Prostate gland (tissue), 2 donors: ENCODE results near the gene CS. TPM values are rescaled to one million over a fixed set of nuclear protein-coding genes. Genes with fewer than 3 reads are reported as not detected.

Source experiments
- DNase-seq: peaks from one replicate; pipeline ENCODE4 v3.0.0-alpha.2; 2019; ENCODE audit warnings: low spot score
- H3K27ac ChIP-seq, 2 donors: fragments of 200-600 bp; sonication (generic); 2 replicates each; pipeline ENCODE4 v1.5.1; 2017 to 2019
- H3K27me3 ChIP-seq: fragments of 200-600 bp; sonication (generic); replicated peaks from 2 replicates; pipeline ENCODE4 v1.5.1; 2019; ENCODE audit not compliant: insufficient read depth
- H3K36me3 ChIP-seq, 2 donors: fragments of 200-600 bp; sonication (generic); 1 replicate in 1 of 2; 2 replicates in 1 of 2; pipeline versions ENCODE4 v1.5.1 to v1.8.1; 2017 to 2019
- H3K4me1 ChIP-seq: fragments of 200-600 bp; sonication (generic); replicated peaks from 2 replicates; pipeline ENCODE4 v1.5.1; 2019
- H3K4me3 ChIP-seq, 2 donors: fragments of 200-600 bp; sonication (generic); 2 replicates each; pipeline ENCODE4 v1.5.1; 2017 to 2019
- H3K9me3 ChIP-seq: fragments of 200-600 bp; sonication (generic); 2 replicates; pipeline ENCODE4 v1.5.1; 2017
- CTCF ChIP-seq, 4 experiments: fragments of 200-600 bp in 2 of 4; fragments of 450-650 bp in 2 of 4; sonication (generic) in 2 of 4; IDR thresholded peaks; 1 replicate in 3 of 4; 2 replicates in 1 of 4; pipeline ENCODE4 v1.5.1; 2016 to 2019; ENCODE audit warnings: antibody characterized with exemption in 4 of 4, mild to moderate bottlenecking in 2 of 4, moderate library complexity in 2 of 4
- POLR2A ChIP-seq: fragments of 450-650 bp; IDR thresholded peaks from one replicate; pipeline ENCODE4 v1.6.1; 2016; ENCODE audit warnings: antibody characterized with exemption, mild to moderate bottlenecking
- POLR2AphosphoS5 ChIP-seq: sonication (generic); formaldehyde crosslinking; IDR thresholded peaks from one replicate; pipeline ENCODE4 v1.6.1; 2017; ENCODE audit warnings: antibody characterized with exemption
- WGBS: methylation state at CpG from one replicate; pipeline ENCODE4 v1.1.5; 2018; 5-methylcytosine and 5-hydroxymethylcytosine counted together
- intact Hi-C: fragments of 100-400 bp; cut with DNase I; formaldehyde crosslinking; loops from one replicate; pipeline ENCODE4 v1.14.2; 2022
- total RNA-seq, 2 donors: library from RNA; depleted of rRNA; stranded (reverse); fragments of >200 nt; gene quantifications; one replicate each; pipeline ENCODE4 v1.1.0, GENCODE V29; 2016

CS gene
- total RNA-seq, 2 donors from 2014 or later: 106 to 110 TPM

GRCh38 chr12:56321027-56321426 is 20.9 kb upstream of the CS start:
- intact Hi-C loops: no loop called here
- Histone ChIP-seq H3K36me3 (peaks cover 12 to 26% of the 10 kb centered on the region in 2 donors), H3K27me3 (no peaks in the 10 kb centered on the region), H3K9me3 (no peaks in the 10 kb centered on the region), H3K4me1 (no peaks in the 10 kb centered on the region), H3K4me3 (no peak overlapping the region), H3K27ac (no peak overlapping the region)
- TF ChIP-seq CTCF (IDR thresholded peaks at IDR 0.05): no peak
- no peak for TF ChIP-seq POLR2A
- no peak for TF ChIP-seq POLR2AphosphoS5
- DNase-seq: no peak
- 84% methylated on average over 2 of the region's 2 CpGs for WGBS

GRCh38 chr12:56317675-56318074 is 17.5 kb upstream of the CS start:
- H3K27me3 ChIP-seq: no peaks in the 10 kb centered on the region
- no peaks in the 10 kb centered on the region for H3K9me3 ChIP-seq
- peaks cover 5 to 11% of the 10 kb centered on the region in 2 donors for H3K36me3 ChIP-seq
- intact Hi-C loops: loop anchor here (5.0 kb wide), 1 partner anchor 145 kb away; no protein-coding TSS in a partner anchor
- DNase-seq: no peak
- H3K4me3 ChIP-seq: no peak overlapping the region
- TF ChIP-seq CTCF (IDR thresholded peaks at IDR 0.05) (no peak), POLR2A (no peak), POLR2AphosphoS5 (no peak)
- WGBS: 92% methylated on average over 3 of the region's 3 CpGs
- H3K4me1 ChIP-seq: no peaks in the 10 kb centered on the region
- no peak overlapping the region for H3K27ac ChIP-seq

GRCh38 chr12:56315622-56316473 is 15.7 kb upstream of the CS start, which contains the start of gene CNPY2:
Gene CNPY2, minus strand, starts transcription at chr12:56315988. Its CDS starts 771 bp downstream, at chr12:56315217.
- Histone ChIP-seq H3K9me3 (no peaks in the 10 kb centered on the region), H3K36me3 (peaks cover 0 to 5% of the 10 kb centered on the region in 2 donors), H3K27ac (peak within 1 kb of the TSS; percentile 87 to 91), H3K4me1 (no peaks in the 10 kb centered on the region), H3K27me3 (no peaks in the 10 kb centered on the region), H3K4me3 (peak within 1 kb of the TSS; percentile 69 to 95)
- peak in 3 of 4 experiments; percentile 7 to 32 (median 23) for TF ChIP-seq CTCF (IDR thresholded peaks at IDR 0.05)
- peak; percentile 53 for TF ChIP-seq POLR2A
- TF ChIP-seq POLR2AphosphoS5: peak; percentile 88
- WGBS: under 1% methylated on average over 58 of the region's 62 CpGs
- DNase-seq: peak; percentile 92
- intact Hi-C loops: loop anchor here (5.0 kb wide), 1 partner anchor 146 kb away; no protein-coding TSS in a partner anchor

GRCh38 chr12:56315249-56315621 is 15.1 kb upstream of the CS start:
- no peak for DNase-seq
- no peaks in the 10 kb centered on the region for H3K9me3 ChIP-seq
- H3K4me3 ChIP-seq: peak overlapping the region; percentile 69 to 95
- 3% methylated on average over 11 of the region's 11 CpGs for WGBS
- peaks cover 0 to 5% of the 10 kb centered on the region in 2 donors for H3K36me3 ChIP-seq
- TF ChIP-seq POLR2AphosphoS5: no peak
- TF ChIP-seq CTCF (IDR thresholded peaks at IDR 0.05): no peak
- no peak for TF ChIP-seq POLR2A
- peak overlapping the region; percentile 87 to 91 for H3K27ac ChIP-seq
- intact Hi-C loops: loop anchor here (5.0 kb wide), 1 partner anchor 147 kb away; no protein-coding TSS in a partner anchor
- H3K4me1 ChIP-seq: no peaks in the 10 kb centered on the region
- H3K27me3 ChIP-seq: no peaks in the 10 kb centered on the region
